ENCODE data around the gene TOPORS.
A peak's percentile ranks its signal among the peaks of the same experiment; 100 is the strongest.

The TOPORS gene

GRCh38 chr9:32550562-32551275 lies 1.7 kb downstream of the TOPORS start:
- TF ChIP-seq YY1 (IDR thresholded peaks at IDR 0.05; ENCODE audit: low read depth) (no peak), FOXM1 (IDR thresholded peaks at IDR 0.05; ENCODE audit: borderline replicate concordance, low read depth) (0 out of 2 replicates have a peak, but pooled peaks have one; percentile 25), CREB1 (IDR thresholded peaks at IDR 0.05; ENCODE audit: low read depth) (peak; percentile 73), RAD21 (IDR thresholded peaks at IDR 0.05; ENCODE audit: low read depth) (no peak), NFIC (IDR thresholded peaks at IDR 0.05) (no peak), ZBTB7A (IDR thresholded peaks at IDR 0.05; ENCODE audit: low read depth) (peak; percentile 99), EP300 (IDR thresholded peaks at IDR 0.05; ENCODE audit: borderline replicate concordance) (no peak), TCF12 (IDR thresholded peaks at IDR 0.05; ENCODE audit: low read depth) (peak; percentile 50; the same call in 1 of the 2 replicates), TEAD4 (IDR thresholded peaks at IDR 0.05) (no peak), TAF1 (IDR thresholded peaks at IDR 0.05; ENCODE audit: low read depth) (peak; percentile 50; the same call in 1 of the 2 replicates), EGR1 (IDR thresholded peaks at IDR 0.05) (peak; percentile 7; the same call in 1 of the 2 replicates)
- TF ChIP-seq, protein P1, sequence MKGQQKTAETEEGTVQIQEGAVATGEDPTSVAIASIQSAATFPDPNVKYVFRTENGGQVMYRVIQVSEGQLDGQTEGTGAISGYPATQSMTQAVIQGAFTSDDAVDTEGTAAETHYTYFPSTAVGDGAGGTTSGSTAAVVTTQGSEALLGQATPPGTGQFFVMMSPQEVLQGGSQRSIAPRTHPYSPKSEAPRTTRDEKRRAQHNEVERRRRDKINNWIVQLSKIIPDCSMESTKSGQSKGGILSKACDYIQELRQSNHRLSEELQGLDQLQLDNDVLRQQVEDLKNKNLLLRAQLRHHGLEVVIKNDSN (IDR thresholded peaks at IDR 0.05), result no peak
- TF ChIP-seq, protein P2, sequence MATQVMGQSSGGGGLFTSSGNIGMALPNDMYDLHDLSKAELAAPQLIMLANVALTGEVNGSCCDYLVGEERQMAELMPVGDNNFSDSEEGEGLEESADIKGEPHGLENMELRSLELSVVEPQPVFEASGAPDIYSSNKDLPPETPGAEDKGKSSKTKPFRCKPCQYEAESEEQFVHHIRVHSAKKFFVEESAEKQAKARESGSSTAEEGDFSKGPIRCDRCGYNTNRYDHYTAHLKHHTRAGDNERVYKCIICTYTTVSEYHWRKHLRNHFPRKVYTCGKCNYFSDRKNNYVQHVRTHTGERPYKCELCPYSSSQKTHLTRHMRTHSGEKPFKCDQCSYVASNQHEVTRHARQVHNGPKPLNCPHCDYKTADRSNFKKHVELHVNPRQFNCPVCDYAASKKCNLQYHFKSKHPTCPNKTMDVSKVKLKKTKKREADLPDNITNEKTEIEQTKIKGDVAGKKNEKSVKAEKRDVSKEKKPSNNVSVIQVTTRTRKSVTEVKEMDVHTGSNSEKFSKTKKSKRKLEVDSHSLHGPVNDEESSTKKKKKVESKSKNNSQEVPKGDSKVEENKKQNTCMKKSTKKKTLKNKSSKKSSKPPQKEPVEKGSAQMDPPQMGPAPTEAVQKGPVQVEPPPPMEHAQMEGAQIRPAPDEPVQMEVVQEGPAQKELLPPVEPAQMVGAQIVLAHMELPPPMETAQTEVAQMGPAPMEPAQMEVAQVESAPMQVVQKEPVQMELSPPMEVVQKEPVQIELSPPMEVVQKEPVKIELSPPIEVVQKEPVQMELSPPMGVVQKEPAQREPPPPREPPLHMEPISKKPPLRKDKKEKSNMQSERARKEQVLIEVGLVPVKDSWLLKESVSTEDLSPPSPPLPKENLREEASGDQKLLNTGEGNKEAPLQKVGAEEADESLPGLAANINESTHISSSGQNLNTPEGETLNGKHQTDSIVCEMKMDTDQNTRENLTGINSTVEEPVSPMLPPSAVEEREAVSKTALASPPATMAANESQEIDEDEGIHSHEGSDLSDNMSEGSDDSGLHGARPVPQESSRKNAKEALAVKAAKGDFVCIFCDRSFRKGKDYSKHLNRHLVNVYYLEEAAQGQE (IDR thresholded peaks at IDR 0.05; ENCODE audit: low read depth), result no peak
- TF ChIP-seq, protein P3, sequence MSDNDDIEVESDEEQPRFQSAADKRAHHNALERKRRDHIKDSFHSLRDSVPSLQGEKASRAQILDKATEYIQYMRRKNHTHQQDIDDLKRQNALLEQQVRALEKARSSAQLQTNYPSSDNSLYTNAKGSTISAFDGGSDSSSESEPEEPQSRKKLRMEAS (IDR thresholded peaks at IDR 0.05), result peak; percentile 32; the same call in 1 of the 2 replicates

DNA sequence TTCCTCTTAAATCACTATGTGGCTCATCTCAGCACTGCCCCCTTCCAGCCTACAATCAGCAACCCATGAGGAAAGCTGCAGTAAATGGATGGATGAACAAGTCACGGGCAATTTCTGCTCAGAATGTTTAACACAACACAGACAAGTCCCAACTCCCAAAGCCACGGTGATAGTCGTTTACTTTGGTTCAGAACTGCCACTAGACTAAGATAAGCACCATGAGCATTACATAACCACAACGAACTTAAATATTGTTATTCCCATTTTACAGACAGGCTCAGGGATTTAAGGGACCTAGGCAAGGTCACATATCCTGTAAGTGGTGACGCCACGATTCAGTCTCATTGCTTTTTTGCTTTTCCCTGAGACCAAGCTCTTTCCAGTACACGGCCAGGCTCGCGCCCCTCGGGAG lies 2.2 kb downstream of the TOPORS start:
- TF ChIP-seq TCF12 (IDR thresholded peaks at IDR 0.05; ENCODE audit: low read depth) (no peak), EGR1 (IDR thresholded peaks at IDR 0.05) (no peak), EP300 (IDR thresholded peaks at IDR 0.05; ENCODE audit: borderline replicate concordance) (no peak), RAD21 (IDR thresholded peaks at IDR 0.05; ENCODE audit: low read depth) (no peak), FOXM1 (IDR thresholded peaks at IDR 0.05; ENCODE audit: borderline replicate concordance, low read depth) (no peak), CEBPB (IDR thresholded peaks at IDR 0.05) (no peak), YY1 (IDR thresholded peaks at IDR 0.05; ENCODE audit: low read depth) (no peak), ZBTB7A (IDR thresholded peaks at IDR 0.05; ENCODE audit: low read depth) (no peak), TAF1 (IDR thresholded peaks at IDR 0.05; ENCODE audit: low read depth) (no peak), CREB1 (IDR thresholded peaks at IDR 0.05; ENCODE audit: low read depth) (no peak), TEAD4 (IDR thresholded peaks at IDR 0.05) (no peak), NFIC (IDR thresholded peaks at IDR 0.05) (no peak)
- TF ChIP-seq, protein P3 (IDR thresholded peaks at IDR 0.05), result no peak
- TF ChIP-seq, protein P1 (IDR thresholded peaks at IDR 0.05), result no peak
- TF ChIP-seq, protein P2 (IDR thresholded peaks at IDR 0.05; ENCODE audit: low read depth), result no peak

- TF ChIP-seq EP300 (IDR thresholded peaks at IDR 0.05; ENCODE audit: borderline replicate concordance), result no peak
- no peak for TF ChIP-seq TAF1 (IDR thresholded peaks at IDR 0.05; ENCODE audit: low read depth)
- no peak for TF ChIP-seq FOXM1 (IDR thresholded peaks at IDR 0.05; ENCODE audit: borderline replicate concordance, low read depth)
- no peak for TF ChIP-seq TCF12 (IDR thresholded peaks at IDR 0.05; ENCODE audit: low read depth)
- TF ChIP-seq EGR1 (IDR thresholded peaks at IDR 0.05), result no peak
- no peak for TF ChIP-seq YY1 (IDR thresholded peaks at IDR 0.05; ENCODE audit: low read depth)
- TF ChIP-seq, protein P1 (IDR thresholded peaks at IDR 0.05), result no peak
- no peak for TF ChIP-seq CREB1 (IDR thresholded peaks at IDR 0.05; ENCODE audit: low read depth)
- TF ChIP-seq TEAD4 (IDR thresholded peaks at IDR 0.05), result no peak
- TF ChIP-seq, protein P2 (IDR thresholded peaks at IDR 0.05; ENCODE audit: low read depth), result no peak
- no peak for TF ChIP-seq CEBPB (IDR thresholded peaks at IDR 0.05)
- no peak for TF ChIP-seq NFIC (IDR thresholded peaks at IDR 0.05)
- TF ChIP-seq, protein P3 (IDR thresholded peaks at IDR 0.05), result no peak
Measured at GRCh38 chr9:32545884-32546283, 6.5 kb downstream of the TOPORS start.

All from Ishikawa (cell line).